HG02885 (cell line): ENCODE results near the gene NEBL.

ENCODE experiments used
- ATAC-seq: cut with Tn5 transposase; IDR thresholded peaks from one replicate; pipeline ENCODE4 v1.9.1; 2021; ENCODE audit warnings: mild to moderate bottlenecking; ENCODE audit not compliant: unreplicated experiment, poor library complexity

NEBL gene

GRCh38 chr10:20809631-20810030 lies 87.5 kb downstream of the NEBL start:
- no peak for ATAC-seq

DNA sequence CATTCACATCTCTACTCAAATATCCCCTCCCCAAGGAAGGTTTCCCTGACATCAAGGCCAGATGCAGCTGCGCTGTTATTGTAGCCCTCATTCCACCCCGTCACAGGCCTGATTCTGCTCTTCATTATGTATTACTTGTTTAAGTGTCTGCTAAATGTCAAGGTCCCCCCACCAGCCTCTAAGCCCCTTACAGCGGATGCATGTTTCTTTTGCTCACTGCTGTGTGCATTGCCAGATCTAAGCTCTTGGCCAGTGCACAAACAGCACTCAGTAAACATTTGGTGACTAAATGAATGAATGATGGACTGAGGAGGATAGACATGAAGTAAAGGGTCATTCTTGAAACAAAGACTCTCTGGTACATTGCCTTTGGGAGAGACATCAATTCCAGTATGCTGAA lies 90.6 kb downstream of the NEBL start:
- no peak for ATAC-seq

DNA sequence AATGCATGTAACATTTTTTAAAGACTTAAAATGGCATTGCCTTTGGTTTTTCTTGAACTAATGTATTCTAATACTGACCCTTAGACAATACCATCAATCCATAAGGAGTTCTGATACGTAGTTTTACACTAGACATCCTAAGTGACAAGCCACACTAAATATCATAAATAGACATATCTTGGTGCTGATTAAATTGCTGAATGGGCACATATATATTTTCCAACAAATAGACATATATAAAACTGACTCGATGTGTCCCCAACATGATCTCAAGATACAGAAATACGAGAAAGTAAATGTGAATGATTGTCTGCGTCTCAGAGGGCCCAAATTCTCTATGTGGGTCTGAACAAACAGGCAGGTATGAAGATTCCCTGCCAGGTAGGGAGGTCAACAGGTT lies 99.8 kb downstream of the NEBL start:
- no peak for ATAC-seq

DNA sequence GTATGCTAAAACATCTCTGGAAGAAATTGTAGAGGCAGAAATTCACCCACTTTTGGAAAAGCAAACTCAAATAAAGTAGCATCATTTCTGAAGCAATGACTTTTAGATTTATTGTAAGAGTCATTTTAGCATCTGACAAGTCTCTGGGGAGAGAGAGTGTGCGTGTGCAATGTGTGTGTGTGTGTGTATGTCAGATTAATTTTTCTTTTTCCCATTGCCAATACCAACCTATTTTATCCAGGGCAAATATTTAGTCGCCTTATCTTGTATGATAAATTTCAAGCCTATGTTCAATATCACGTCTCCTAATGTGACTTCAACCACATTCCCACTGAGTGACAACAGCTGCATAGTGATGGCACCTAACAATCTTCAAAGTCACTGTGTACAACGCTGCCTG lies 101.7 kb downstream of the NEBL start:
- no peak for ATAC-seq

- ATAC-seq, result no peak
Measured at GRCh38 chr10:20785174-20785573, 111.9 kb downstream of the NEBL start.

DNA sequence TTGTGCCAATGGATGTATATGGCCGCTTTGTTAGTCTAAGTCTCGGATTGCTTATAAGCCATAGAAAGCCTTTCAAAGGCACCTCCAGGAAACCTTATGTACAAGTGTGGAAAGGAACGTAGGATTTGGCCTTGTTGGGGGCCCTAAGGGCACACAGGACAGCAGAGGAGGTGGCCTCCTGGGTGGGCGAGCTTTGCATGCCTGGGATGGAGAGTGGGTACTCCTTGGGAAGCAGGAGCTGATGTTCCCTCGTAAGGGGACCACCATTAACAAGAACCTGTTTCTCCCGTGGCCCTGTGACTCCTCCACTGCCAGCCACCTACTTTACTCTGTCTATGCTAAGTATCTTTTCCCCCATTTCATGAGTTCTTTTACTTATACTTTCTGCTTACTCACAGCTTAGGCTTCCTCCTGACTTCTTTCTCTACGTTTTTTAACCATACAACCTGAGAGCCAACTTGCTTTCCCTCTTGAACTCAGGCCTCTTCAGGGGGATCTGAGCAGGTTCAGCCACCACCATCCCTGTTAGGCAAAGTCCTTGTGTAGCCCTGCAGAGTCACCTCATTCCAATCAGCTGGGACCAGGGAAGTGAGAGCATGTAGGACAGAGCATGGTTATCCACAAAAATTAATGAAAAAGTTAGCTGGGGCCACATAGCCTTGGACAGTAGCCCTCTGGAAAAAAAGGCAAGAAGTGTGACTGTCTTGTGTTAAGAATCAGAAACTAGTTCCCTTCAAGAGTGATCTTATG lies 118.9 kb downstream of the NEBL start:
- ATAC-seq, result no peak

GRCh38 chr10:20776384-20777118 lies 120.6 kb downstream of the NEBL start:
- no peak for ATAC-seq

- ATAC-seq, result no peak
Measured at GRCh38 chr10:20771051-20771450, 126.1 kb downstream of the NEBL start.

DNA sequence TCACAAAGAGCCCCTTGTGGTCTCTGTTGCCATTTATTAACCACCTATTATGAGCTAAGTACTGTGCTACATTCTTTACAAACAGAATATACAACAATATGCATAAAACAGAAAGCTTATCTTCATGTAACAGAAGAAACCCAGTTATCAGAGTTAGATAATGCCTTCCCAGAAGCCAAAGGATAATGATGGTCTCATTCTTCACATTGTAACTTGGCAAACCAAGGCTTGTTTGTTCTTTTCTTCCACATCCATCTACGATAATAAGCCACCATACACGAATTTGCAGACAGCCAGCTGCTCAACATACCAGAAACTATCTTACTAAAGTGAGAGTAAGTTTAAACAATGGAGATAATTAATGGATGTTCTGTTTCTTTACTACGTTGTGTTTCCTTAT lies 127.6 kb downstream of the NEBL start:
- no peak for ATAC-seq

GRCh38 chr10:20768843-20769242 lies 128.3 kb downstream of the NEBL start:
- no peak for ATAC-seq

- ATAC-seq, result no peak
Measured at GRCh38 chr10:20767028-20767427, 130.1 kb downstream of the NEBL start.

GRCh38 chr10:20765066-20765465 lies 132.0 kb downstream of the NEBL start:
- ATAC-seq, result no peak

DNA sequence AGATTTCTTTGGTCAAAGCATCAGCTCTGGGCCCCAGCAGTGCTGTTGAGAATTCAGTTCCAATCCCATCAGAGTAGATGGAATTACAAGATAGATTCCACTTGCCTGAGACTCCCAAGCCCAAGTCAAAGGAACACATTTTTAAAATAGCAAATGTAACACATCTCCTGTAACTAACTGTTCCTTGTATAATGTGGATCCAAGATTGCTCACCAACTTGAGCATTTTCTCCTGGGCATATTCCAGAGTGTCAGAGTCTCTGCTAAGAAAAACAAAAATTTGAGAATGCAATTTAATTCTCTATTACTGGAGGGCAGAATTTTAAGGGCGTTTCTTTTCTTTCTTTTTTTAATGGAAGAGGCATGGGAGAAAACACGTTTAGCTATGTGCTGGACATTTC lies 136.7 kb downstream of the NEBL start:
- no peak for ATAC-seq

GRCh38 chr10:20748551-20748950 lies 148.6 kb downstream of the NEBL start:
- no peak for ATAC-seq

- ATAC-seq, result no peak
Measured at GRCh38 chr10:20747782-20748181, 149.3 kb downstream of the NEBL start.

GRCh38 chr10:20746856-20747255 lies 150.3 kb downstream of the NEBL start:
- no peak for ATAC-seq

DNA sequence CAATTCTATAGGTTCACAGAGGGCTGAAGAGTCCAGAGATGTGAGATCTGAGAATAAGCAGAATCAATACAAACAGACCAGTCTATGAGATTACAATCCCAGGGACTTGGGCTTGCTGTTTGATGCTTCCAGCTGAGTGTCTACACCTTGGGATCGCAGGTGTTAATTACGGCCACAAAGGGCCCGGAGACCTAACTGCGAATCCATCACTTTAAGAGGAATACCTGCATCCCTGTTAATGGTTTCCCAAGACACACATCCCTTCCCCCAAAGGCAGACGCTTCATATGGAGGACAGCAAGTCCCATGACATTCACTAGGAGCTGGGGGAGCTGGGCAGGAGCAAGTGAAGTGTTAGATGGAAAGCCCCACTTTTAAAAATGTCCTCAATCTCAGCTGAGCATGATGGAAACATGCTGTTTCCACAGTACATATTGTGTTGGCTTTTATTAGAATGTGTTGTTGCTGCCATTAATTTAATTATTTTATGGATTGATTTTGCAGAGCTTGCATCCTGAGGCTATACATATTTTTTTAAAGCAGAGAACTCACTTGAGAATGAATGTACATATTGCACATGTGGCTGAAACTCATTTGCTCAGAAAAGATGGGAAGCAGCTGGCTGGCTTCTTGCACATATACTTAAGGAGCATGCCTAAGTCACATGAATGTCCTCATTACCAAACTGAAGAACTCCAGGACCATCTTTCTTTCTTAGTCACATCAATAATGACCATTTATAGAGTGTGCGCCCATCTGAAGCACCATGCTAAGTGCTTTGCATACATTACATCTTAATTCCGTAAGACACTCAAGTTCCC lies 151.3 kb downstream of the NEBL start:
- ATAC-seq, result no peak

GRCh38 chr10:20744821-20745220 lies 152.3 kb downstream of the NEBL start:
- ATAC-seq, result no peak

DNA sequence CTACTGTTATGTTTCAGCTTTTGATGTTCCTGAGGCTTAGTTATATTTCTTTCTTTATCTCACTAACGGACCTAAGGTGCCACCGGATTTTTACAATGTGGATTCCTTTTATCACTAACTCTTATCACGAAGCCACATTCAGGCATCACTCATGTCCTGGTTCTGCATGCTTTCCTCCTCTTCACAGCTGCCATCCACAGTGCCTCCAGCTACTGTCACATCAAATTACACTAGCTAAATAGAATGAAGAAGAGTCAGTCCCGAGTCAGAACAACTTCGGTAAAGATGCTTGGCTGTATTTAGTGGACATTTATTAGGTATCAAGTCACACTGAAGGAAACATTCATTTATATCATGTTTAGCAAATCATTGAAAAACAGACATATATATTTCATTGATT lies 153.2 kb downstream of the NEBL start:
- no peak for ATAC-seq

DNA sequence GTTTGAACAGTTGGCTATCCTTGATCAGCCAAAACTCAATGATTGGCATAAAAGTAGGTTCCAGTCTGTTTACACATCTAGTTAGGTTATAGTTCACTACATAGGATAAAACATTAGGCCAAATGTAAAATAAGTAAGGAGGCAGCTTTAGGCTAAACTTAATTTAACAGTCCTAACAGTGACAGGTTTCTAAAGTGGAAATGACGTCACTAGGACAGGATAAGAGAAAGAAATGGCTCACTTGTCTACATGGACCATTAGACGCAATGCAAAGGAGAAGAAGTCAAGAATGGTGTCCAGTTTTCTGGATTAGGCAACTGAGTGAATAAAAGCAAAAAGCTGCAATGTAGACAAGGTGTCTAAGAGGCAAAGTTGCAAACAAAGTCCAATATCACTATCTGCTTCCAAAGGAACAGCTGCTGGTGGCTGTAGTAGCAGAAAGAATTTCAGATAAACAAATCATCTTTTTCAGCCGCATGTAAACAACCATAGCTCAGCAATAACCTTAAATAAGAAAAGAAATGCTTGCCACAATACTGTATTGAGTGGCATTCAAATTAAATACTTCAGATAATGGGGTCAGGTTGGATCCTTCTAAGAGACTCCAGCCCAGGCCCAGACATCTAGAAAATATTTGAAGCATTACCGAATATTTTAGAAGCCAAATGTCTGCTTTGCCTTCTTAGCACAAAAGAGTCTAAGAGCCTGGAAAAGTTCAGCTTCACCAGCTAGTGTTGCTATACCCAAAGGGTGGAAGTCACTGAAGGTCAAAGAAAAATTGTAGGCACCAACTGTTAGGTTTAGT lies 154.2 kb downstream of the NEBL start:
- ATAC-seq, result no peak
